Brain microvascular endothelial cell (primary cell): ENCODE results near the gene XRCC4.
A peak's percentile ranks its signal among the peaks of the same experiment; 100 is the strongest.

Experiments
- DNase-seq: peaks from one replicate; pipeline ENCODE4 v3.0.0-alpha.2; 2020
- H3K27ac ChIP-seq: fragments of 250-450 bp; sonication (Bioruptor Pico); 2 replicates; pipeline ENCODE4 v1.5.1; 2020; ENCODE audit warnings: mild to moderate bottlenecking, moderate library complexity
- H3K27me3 ChIP-seq: fragments of 250-450 bp; sonication (Bioruptor Pico); replicated peaks from 2 replicates; pipeline ENCODE4 v1.5.1; 2020; ENCODE audit warnings: mild to moderate bottlenecking
- H3K36me3 ChIP-seq: fragments of 250-450 bp; sonication (Bioruptor Pico); replicated peaks from 2 replicates; pipeline ENCODE4 v1.5.1; 2020; ENCODE audit warnings: mild to moderate bottlenecking
- H3K4me3 ChIP-seq: 2 replicates; pipeline ENCODE4 v1.5.1; 2011; ENCODE audit warnings: low read depth, mild to moderate bottlenecking, control low read depth, low read length, moderate library complexity
- in situ Hi-C: cut with HindIII; loops from 2 replicates; pipeline ENCODE4 v1.10.0; 2017; ENCODE audit warnings: low sequenced_read_pairs, low pct_ligation_motif_present
- TF ChIP-seq, protein P1 (sequence below): IDR thresholded peaks from 2 replicates; pipeline ENCODE4 v1.5.1; 2011; ENCODE audit warnings: low read depth, mild to moderate bottlenecking, moderate library complexity, low read length, control low read depth, inconsistent platforms; ENCODE audit errors: missing control alignments

Gene XRCC4

GRCh38 chr5:83048277-83048676 lies 29.1 kb upstream of the XRCC4 start:
- Histone ChIP-seq H3K4me3 (no peak overlapping the region), H3K27me3 (no peaks in the 10 kb centered on the region), H3K36me3 (peaks cover 2% of the 10 kb centered on the region), H3K27ac (no peak overlapping the region)
- in situ Hi-C loops = no loop called here
- TF ChIP-seq, protein P1, sequence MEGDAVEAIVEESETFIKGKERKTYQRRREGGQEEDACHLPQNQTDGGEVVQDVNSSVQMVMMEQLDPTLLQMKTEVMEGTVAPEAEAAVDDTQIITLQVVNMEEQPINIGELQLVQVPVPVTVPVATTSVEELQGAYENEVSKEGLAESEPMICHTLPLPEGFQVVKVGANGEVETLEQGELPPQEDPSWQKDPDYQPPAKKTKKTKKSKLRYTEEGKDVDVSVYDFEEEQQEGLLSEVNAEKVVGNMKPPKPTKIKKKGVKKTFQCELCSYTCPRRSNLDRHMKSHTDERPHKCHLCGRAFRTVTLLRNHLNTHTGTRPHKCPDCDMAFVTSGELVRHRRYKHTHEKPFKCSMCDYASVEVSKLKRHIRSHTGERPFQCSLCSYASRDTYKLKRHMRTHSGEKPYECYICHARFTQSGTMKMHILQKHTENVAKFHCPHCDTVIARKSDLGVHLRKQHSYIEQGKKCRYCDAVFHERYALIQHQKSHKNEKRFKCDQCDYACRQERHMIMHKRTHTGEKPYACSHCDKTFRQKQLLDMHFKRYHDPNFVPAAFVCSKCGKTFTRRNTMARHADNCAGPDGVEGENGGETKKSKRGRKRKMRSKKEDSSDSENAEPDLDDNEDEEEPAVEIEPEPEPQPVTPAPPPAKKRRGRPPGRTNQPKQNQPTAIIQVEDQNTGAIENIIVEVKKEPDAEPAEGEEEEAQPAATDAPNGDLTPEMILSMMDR = no peak
- peak; percentile 25 for DNase-seq

GRCh38 chr5:83048811-83049210 lies 28.5 kb upstream of the XRCC4 start:
- TF ChIP-seq, protein P1 = no peak
- Histone ChIP-seq H3K36me3 (peaks cover 2% of the 10 kb centered on the region), H3K27ac (no peak overlapping the region), H3K27me3 (no peaks in the 10 kb centered on the region), H3K4me3 (no peak overlapping the region)
- in situ Hi-C loops = no loop called here
- no peak for DNase-seq

- no peaks in the 10 kb centered on the region for H3K27me3 ChIP-seq
- DNase-seq = no peak
- TF ChIP-seq, protein P1 = no peak
- in situ Hi-C loops = no loop called here
- H3K36me3 ChIP-seq = peaks cover 2% of the 10 kb centered on the region
- H3K4me3 ChIP-seq = no peak overlapping the region
- H3K27ac ChIP-seq = no peak overlapping the region
These were observed 27.9 kb upstream of the XRCC4 start for GRCh38 chr5:83049370-83049885.

- in situ Hi-C loops = no loop called here
- DNase-seq = no peak
- Histone ChIP-seq H3K4me3 (no peak overlapping the region), H3K27me3 (no peaks in the 10 kb centered on the region), H3K27ac (no peak overlapping the region), H3K36me3 (peaks cover 4% of the 10 kb centered on the region)
- TF ChIP-seq, protein P1 = no peak
These were observed 26.5 kb upstream of the XRCC4 start for GRCh38 chr5:83050723-83051340.

- H3K27me3 ChIP-seq = no peaks in the 10 kb centered on the region
- DNase-seq = no peak
- H3K4me3 ChIP-seq = no peak overlapping the region
- peaks cover 14% of the 10 kb centered on the region for H3K36me3 ChIP-seq
- H3K27ac ChIP-seq = no peak overlapping the region
- TF ChIP-seq, protein P1 = no peak
- in situ Hi-C loops = no loop called here
These were observed 22.2 kb upstream of the XRCC4 start for GRCh38 chr5:83055166-83055565.

GRCh38 chr5:83058726-83059125 lies 18.6 kb upstream of the XRCC4 start:
- in situ Hi-C loops = no loop called here
- no peak overlapping the region for H3K27ac ChIP-seq
- DNase-seq = no peak
- H3K36me3 ChIP-seq = peaks cover 26% of the 10 kb centered on the region
- TF ChIP-seq, protein P1 = no peak
- no peaks in the 10 kb centered on the region for H3K27me3 ChIP-seq
- no peak overlapping the region for H3K4me3 ChIP-seq
